Fibroblast of upper back skin (primary cell): ENCODE measurements around the gene FADS3.

Experiments used
- DNase-seq: peaks from one replicate; pipeline ENCODE4 v3.0.0-alpha.2; 2013

FADS3 gene

DNA sequence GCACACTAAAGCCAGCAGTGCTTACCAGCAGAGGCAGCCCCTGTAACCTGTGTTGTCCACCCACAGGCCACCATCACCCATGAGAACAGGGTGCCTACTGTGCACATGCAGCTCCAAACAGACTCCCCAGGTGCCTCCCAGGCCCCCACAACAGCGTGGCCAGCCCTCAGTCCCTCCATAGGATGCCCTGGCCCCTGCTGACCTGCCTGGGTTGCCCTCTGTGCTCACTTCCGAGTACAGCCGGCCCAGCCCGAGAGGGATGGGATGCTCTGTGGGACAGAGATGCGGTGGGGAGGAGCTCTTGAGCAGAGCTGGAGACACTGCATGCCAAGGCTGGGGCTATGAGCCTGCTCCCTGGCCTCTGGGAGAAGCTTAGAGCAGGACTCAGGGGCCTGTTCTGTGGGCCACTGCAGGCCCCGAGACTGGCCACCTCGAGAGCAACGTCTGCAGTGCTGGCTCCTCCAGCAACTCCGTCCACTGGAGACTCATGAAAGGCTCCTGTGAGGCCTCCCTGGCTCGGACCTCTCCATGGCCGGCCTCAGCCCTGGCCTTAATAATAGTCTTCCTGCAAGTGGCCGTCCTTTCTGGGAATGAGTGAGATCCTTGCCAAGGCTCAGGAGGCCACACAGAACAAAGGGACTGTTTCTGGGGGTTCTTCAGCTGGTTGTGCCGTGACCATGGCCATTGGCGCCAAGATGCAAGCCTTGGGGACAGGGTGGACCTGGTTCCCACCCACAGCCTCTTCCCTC lies 36.2 kb downstream of the FADS3 start:
- DNase-seq, result no peak

- no peak for DNase-seq
Measured at GRCh38 chr11:61854206-61854895, 37.0 kb downstream of the FADS3 start.

DNA sequence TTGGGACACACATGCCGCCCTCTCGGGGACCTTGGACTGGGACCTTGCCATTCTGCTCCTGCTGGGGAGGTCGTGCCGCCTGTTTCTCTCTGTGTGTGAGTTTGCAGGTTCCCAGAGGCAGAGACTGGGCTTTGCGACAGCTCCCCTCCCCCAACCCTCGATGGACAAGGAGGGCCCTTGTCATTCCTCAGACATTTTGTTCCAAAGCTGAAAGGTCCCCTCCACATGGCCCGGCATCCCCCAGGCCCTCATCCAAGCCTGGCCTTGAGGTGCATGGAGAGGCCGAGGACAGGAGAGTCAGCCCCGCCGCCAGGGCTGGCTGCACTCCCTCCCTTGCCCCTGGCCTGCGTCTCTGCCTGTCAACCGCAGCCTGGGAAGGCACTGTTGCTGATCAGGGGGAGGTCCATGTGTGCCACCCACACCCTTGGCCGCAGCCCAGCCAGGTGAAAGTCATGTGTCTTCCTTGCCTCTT lies 37.6 kb downstream of the FADS3 start:
- no peak for DNase-seq

DNA sequence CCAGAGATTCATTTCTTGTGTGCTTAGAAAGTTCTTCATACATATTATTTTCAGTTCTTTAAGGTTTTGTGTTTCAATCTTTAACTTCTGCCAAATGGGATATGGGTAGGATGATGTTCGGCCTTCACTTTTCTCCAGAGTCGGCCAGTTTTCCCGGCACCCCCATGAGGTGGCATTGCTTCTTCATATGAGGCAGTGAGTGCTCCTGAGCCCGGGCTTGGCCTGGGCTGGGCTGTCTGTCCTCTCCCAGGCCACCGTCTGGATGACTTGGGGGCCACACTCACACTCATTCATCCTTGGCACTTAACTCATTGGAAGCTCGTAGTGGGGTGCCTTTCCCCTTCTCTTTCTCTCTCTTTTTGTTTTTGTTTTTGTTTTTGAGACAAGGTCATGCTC lies 39.4 kb downstream of the FADS3 start:
- DNase-seq, result no peak

DNA sequence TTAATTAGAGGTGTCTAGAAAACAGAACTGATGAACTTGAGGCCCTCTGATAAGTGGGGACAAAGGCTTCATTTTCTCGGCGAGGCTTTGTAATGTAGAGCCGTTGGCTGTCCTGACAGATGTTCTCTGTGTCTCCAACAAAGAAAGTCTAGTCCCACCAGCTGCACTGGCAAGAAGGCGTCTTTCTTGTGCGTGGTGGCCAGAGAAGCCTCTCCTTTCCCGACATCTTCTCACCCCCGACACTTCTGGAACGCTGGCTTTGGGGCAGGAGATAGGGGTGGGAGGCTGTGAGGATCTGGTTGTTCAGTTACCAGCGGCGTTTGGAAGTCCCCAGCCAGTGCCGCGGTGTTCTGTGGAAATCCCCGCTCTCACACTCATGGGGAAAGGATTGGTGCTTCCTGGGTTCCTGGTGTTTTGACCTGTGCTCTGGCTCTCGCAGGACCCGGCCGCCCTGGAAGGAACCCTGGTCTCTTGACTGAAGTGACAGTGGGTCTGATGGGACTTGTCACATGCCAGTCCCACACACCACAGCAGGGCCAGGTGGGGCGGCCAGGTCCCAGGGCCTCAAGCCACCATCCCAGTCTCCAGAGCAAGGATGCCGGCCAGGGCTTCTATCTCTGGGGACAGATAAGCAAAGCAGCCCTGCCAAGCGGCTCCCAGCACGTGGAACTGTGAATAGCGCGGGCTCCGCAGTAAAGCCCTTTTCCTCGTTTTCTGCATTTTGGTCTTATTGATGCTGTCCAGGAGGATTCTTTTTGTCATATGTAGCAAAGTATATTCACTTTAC lies 40.0 kb downstream of the FADS3 start:
- DNase-seq, result no peak

DNA sequence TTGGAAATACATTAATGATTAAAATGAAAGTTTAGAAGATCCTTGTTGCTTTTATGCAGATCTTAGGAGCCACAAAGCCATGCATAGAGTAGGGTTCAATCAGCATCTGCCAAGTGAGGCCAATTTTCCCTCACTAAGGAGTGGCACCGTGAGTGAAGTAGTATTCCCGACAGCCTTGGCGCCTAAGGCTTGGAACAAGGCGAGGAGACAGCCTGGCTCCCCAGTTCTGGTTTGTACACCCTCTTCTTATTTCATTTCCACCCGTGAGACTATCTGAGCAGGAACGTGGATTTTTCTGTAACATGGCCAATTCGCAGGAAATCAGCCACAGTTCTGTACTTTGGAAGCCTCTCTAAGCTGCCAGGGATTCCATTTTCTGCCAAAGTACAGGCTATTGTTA lies 40.7 kb downstream of the FADS3 start:
- no peak for DNase-seq

DNA sequence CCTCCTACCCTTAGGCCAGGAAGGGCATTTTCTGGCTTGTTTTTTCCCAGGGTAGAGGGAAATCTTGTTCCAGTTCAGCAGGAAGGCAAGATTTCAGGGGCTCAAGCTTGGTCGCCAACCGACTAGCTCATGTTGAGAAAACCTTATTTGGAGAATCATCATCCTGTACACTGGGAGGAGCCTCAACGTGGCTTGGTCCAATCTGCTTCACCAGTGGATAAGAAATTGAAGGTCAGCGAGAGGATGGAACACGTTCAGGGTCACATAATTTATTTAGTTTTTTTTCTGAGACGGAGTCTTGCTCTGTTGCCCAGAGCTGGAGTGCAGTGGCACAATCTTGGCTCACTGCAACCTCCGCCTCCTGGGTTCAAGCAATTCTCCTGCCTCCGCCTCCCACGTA lies 42.7 kb downstream of the FADS3 start:
- no peak for DNase-seq

GRCh38 chr11:61847914-61848581 lies 43.3 kb downstream of the FADS3 start:
- DNase-seq, result no peak

GRCh38 chr11:61846362-61847020 lies 44.9 kb downstream of the FADS3 start:
- no peak for DNase-seq

- DNase-seq, result no peak
Measured at GRCh38 chr11:61844909-61845565, 46.3 kb downstream of the FADS3 start.

DNA sequence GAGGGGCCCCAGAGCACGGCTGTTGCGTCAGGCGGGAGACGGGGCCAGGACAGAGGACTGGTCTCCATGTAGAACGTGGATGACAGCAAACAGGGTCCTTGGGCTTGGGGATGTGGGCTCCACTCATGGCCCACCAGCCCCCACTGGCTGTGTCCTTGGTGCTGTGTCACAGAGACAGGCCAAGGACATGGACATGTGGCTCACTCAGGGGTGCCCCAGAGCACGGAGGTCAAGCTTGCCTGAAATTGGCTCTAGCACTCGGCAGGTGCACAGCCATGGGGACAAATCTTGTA lies 48.9 kb downstream of the FADS3 start:
- no peak for DNase-seq

DNA sequence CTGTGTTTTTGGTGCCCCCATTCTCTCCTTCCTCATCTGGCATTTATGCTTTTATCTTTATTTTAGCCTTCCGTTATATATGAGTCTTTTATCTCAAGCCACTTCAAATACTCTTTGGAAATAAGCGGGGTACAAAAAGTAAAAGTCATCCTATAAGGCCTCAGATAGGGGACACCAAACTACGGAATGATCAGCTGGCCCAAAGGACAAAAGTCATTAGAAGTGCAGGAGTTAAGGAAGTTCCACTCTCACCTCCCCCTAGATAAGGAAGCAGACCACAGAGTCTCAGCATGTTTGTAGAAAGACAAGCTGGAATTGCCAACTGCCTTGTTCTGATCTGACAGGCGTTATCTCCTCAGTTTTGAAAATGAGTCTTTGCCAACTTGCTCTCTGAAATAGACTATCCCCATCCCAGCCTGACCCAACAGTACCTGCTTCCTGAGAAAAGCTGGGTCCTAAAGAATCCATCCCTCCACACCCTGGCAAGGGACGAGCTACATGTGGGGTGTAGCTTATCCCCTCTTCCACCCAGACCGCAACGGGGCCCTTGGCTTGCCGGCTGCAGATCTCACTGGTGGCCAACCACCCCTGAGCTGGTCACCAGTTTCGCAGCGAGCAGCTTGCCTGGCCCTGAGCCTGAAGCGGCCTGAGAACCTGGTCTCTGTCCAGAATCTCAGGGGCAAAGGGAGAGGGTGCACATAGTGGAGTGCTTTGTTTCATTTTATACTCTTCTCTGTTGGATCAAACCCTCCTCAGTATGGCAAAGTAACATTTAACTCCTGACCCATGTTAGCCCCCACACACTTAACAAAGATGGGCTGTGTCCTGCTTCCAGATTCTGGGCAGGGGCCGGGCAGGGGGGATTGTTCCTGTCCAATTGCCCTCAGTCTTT lies 49.5 kb downstream of the FADS3 start:
- DNase-seq, result no peak

DNA sequence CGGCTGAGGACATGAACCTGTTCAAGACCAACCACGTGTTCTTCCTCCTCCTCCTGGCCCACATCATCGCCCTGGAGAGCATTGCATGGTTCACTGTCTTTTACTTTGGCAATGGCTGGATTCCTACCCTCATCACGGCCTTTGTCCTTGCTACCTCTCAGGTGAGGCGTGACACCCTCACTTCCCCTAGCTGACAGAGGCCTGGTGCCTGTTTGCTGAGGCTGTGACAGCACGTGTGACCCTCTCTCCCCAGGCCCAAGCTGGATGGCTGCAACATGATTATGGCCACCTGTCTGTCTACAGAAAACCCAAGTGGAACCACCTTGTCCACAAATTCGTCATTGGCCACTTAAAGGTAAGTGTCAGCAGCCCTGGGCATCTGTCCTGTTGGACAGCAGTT lies 51.0 kb downstream of the FADS3 start:
- no peak for DNase-seq

DNA sequence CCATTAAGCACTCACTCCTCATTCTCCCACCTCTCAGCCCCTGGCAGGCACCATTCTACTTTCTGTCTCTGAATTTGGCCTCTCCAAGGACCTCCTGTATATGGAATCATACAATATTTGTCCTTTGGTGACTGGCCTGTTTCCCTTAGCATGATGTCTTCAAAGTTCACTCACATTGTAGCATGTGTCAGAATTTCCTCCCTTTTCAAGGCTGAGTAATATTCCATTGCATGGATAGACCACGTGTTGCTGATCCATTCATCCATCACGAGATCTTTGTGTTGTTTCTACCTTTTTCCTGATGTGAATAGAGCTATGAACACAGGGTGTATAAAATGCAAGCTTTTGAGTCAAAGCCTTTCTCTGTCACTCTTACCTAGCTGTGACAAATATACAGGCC lies 51.6 kb downstream of the FADS3 start:
- no peak for DNase-seq

DNA sequence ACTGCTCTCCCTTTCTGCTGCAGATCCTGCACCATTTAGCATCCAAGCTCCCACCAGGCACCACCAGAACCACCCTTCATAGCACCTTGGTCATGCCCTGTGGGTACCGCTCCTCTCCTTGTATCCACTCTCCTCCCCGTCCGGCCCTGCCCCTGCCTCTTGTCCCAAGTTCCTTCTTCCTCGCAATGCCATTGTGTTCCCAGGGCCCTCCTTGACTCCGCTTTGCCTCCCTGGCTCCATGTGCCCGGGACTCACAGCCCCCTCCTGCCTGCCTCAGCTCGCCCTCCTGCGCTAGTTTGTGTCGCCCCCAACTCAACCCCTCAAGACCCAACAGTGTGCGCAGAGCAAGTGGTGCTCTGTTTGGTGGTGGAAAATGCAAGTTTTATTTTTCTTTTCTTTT lies 52.4 kb downstream of the FADS3 start:
- DNase-seq, result no peak

DNA sequence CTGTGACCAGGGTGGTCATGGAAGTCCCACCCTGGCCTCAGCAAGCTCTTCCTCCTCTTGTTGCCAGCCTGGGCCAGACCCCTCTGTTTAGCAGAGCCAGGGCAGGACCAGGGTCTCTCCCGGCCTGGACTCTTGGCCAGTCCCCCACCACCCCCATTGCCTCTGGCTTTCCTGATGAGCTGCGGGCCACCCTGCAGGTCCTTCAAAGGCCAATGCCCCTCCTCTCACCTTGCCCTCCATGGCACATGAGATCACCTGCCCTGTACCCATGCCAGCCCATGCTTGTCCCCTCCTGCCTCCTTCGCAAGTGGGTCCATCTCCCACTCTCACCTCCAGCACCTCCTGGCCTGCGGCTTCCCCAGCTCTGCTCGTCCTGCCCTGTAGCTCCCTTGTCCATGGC lies 52.8 kb downstream of the FADS3 start:
- no peak for DNase-seq

DNA sequence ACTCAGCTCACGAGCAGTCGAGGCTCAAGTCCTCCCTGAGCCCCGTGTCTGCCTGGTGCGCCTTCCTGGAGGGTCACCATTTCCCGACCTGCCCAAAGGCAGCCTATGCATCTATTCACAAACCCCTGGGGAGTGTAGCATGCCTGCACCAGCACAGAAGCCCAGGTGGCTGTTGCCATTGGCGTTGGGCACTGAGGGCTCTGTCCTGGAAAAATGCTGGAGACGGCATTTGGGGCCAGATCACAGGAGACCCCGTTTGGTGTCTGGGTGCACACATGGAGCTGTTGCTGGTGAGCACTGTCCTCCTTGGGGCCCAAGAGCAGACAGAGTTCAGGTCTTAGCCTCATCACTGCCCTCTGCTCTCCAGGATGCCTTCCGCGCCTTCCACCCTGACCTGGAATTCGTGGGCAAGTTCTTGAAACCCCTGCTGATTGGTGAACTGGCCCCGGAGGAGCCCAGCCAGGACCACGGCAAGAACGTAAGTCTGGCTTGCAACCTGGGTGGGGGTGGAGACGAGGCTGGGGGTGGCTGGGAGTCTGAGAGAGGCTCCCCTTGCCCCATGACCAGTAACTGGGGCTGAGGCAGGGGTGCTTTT lies 53.8 kb downstream of the FADS3 start:
- no peak for DNase-seq

DNA sequence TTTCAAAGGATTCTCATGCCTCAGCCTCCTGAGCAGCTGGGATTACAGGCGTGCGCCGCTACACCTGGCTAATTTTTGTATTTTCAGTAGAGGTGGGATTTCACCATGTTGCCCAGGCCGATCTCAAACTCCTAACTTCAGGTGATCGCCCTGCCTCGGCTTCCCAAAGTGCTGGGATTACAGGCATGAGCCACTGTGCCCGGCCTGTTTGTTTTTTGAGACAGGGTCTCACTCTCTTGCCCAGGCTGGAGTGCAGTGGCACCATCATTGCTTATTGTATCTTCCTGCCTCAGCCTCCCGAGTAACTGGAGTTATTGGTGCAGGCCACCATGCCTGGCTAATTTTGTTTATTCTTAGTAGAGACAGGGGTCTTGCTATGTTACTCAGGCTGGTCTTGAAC lies 55.2 kb downstream of the FADS3 start:
- DNase-seq, result no peak

DNA sequence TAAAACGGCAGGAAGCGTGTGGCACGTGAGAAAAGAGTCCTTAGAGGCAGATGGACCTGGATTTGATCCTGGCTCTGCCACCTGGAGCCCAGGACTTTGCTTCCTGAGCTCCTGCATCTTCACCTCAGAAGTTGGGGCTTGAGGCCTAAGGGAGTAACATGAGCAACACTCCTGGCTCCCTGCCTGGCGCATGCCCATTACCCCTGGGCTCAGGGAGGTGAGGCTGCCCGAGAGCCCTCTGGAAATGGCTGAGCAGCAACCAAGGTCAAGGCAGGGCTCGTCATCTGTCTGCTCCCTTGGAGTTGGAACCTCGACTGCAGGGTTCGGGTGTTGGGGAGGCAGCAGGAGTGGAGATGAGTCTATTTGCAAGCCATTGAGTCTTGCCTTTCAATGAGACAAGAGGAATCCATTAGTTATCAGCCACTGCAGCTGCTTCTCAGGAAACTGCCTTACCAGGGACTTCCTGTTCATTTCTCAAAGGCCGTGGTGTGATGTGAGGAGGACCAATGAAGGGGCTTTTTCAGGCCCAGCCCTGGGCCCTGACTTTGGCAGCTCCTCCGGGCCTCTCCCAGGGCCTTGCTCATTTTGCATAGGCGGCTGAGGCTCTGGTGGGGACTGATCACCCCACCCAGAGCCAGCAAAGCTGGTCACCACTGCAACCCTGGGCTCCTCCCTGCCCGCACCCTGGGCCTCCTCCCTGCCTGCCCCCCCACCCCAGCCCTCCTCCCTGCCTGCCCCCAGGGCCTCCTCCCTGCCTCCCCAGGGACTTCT lies 56.9 kb downstream of the FADS3 start:
- DNase-seq, result peak; percentile 74

DNA sequence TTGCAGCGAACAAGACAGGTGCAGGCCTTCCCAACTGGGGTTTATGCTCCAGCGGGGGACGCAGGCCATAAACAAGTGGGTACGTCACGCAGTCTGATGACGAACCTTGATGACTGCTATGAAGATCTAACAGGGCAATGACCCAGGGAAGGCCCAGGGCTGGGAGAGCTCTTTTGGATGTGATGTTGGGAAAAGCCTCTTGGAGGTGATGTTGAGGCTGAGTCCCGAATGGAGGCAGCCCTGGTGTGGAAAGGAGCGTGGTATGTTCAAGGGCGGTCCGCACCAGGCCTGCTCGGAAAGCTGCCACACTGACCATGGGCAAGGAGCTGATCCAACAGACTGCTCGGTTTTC lies 57.4 kb downstream of the FADS3 start:
- no peak for DNase-seq
